Measurements from ENCODE around the gene ITIH4.
A peak's percentile ranks its signal among the peaks of the same experiment; 100 is the strongest.

Gene ITIH4

GRCh38 chr3:52866427-52866826 is 36.0 kb upstream of the ITIH4 start:
- no peaks in the 10 kb centered on the region for H3K4me1 ChIP-seq (ENCODE audit: control insufficient read depth, insufficient read depth, low read length)
- POLR2A ChIA-PET: no interaction called here
- CTCF ChIA-PET: no interaction called here
- H3K27ac ChIP-seq (ENCODE audit: extremely low read depth, low read depth, low read length): no peak overlapping the region
- TF ChIP-seq, protein P1, sequence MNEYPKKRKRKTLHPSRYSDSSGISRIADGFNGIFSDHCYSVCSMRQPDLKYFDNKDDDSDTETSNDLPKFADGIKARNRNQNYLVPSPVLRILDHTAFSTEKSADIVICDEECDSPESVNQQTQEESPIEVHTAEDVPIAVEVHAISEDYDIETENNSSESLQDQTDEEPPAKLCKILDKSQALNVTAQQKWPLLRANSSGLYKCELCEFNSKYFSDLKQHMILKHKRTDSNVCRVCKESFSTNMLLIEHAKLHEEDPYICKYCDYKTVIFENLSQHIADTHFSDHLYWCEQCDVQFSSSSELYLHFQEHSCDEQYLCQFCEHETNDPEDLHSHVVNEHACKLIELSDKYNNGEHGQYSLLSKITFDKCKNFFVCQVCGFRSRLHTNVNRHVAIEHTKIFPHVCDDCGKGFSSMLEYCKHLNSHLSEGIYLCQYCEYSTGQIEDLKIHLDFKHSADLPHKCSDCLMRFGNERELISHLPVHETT (tag by site-specific recombination; IDR thresholded peaks at IDR 0.05): no peak
- H3K36me3 ChIP-seq (ENCODE audit: control insufficient read depth in 2 of 2, insufficient read depth in 1 of 2, low read length in 2 of 2): no peaks in the 10 kb centered on the region
- H3K9me3 ChIP-seq (ENCODE audit: control insufficient read depth, insufficient read depth, low read depth, low read length): no peaks in the 10 kb centered on the region
- H3K4me3 ChIP-seq (ENCODE audit: low read depth, low read length): no peak overlapping the region

DNA sequence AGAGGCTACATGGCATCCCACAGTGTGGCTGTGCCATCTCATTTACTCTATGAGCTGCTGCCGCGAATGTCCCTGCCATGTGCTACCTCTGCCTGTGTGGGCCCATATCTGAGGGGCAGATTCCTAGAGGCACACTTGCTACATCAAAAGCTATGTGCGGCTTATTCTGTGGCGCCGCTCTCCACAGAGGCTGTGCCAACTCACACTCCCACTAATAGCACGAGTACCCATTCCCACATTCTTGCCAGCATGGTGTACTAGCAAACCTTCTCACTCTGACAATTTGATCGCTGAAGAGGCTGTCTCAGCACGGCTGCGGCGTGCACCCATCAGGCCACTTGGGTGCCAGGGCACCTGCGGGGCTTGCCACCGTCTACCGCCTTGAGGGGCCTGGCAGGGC is 35.5 kb upstream of the ITIH4 start:
- H3K4me3 ChIP-seq (ENCODE audit: low read depth, low read length): no peak overlapping the region
- no peaks in the 10 kb centered on the region for H3K4me1 ChIP-seq (ENCODE audit: control insufficient read depth, insufficient read depth, low read length)
- no peaks in the 10 kb centered on the region for H3K9me3 ChIP-seq (ENCODE audit: control insufficient read depth, insufficient read depth, low read depth, low read length)
- CTCF ChIA-PET: no interaction called here
- POLR2A ChIA-PET: no interaction called here
- no peaks in the 10 kb centered on the region for H3K36me3 ChIP-seq (ENCODE audit: control insufficient read depth in 2 of 2, insufficient read depth in 1 of 2, low read length in 2 of 2)
- no peak overlapping the region for H3K27ac ChIP-seq (ENCODE audit: extremely low read depth, low read depth, low read length)
- no peak for TF ChIP-seq BCL11B (tag by site-specific recombination; IDR thresholded peaks at IDR 0.05; ENCODE audit: low read depth)
- TF ChIP-seq ZNF501 (tag by site-specific recombination; IDR thresholded peaks at IDR 0.05): no peak
- no peak for TF ChIP-seq EGR2 (tag by site-specific recombination; IDR thresholded peaks at IDR 0.05; ENCODE audit: low read depth)
- TF ChIP-seq ZNF239 (tag by site-specific recombination; IDR thresholded peaks at IDR 0.05): no peak
- no peak for TF ChIP-seq SALL2 (tag by site-specific recombination; IDR thresholded peaks at IDR 0.05; ENCODE audit: borderline replicate concordance)
- TF ChIP-seq MZF1 (tag by site-specific recombination; IDR thresholded peaks at IDR 0.05; ENCODE audit: borderline replicate concordance): no peak
- TF ChIP-seq, protein P2, sequence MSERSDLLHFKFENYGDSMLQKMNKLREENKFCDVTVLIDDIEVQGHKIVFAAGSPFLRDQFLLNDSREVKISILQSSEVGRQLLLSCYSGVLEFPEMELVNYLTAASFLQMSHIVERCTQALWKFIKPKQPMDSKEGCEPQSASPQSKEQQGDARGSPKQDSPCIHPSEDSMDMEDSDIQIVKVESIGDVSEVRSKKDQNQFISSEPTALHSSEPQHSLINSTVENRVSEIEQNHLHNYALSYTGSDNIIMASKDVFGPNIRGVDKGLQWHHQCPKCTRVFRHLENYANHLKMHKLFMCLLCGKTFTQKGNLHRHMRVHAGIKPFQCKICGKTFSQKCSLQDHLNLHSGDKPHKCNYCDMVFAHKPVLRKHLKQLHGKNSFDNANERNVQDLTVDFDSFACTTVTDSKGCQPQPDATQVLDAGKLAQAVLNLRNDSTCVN (tag by site-specific recombination; optimal IDR thresholded peaks at IDR 0.05): no peak
- TF ChIP-seq ZNF23 (tag by site-specific recombination; IDR thresholded peaks at IDR 0.05; ENCODE audit: borderline replicate concordance): no peak
- no peak for TF ChIP-seq ZNF341 (tag by site-specific recombination; IDR thresholded peaks at IDR 0.05; ENCODE audit: low read depth)
- TF ChIP-seq ZNF324 (tag by site-specific recombination; IDR thresholded peaks at IDR 0.05): no peak
- no peak for TF ChIP-seq ZNF394 (tag by site-specific recombination; IDR thresholded peaks at IDR 0.05; ENCODE audit: borderline replicate concordance)
- TF ChIP-seq ZNF24 (tag by site-specific recombination; IDR thresholded peaks at IDR 0.05): no peak
- no peak for TF ChIP-seq ZNF677 (tag by site-specific recombination; IDR thresholded peaks at IDR 0.05)
- TF ChIP-seq ZNF311 (tag by site-specific recombination; IDR thresholded peaks at IDR 0.05; ENCODE audit: borderline replicate concordance): no peak
- TF ChIP-seq ZNF302 (tag by site-specific recombination; IDR thresholded peaks at IDR 0.05; ENCODE audit: low read depth): no peak
- no peak for TF ChIP-seq ZNF658 (tag by site-specific recombination; IDR thresholded peaks at IDR 0.05)
- TF ChIP-seq ZNF571 (tag by site-specific recombination; IDR thresholded peaks at IDR 0.05): no peak
- TF ChIP-seq ZIC2 (tag by site-specific recombination; IDR thresholded peaks at IDR 0.05): no peak

GRCh38 chr3:52860424-52860768 is 29.9 kb upstream of the ITIH4 start:
- POLR2A ChIA-PET: no interaction called here
- TF ChIP-seq ZIC2 (tag by site-specific recombination; IDR thresholded peaks at IDR 0.05) (peak; percentile 95), KLF7 (tag by site-specific recombination; IDR thresholded peaks at IDR 0.05; ENCODE audit: borderline replicate concordance) (no peak)
- H3K4me3 ChIP-seq (ENCODE audit: low read depth, low read length): no peak overlapping the region
- no peaks in the 10 kb centered on the region for H3K9me3 ChIP-seq (ENCODE audit: control insufficient read depth, insufficient read depth, low read depth, low read length)
- no peak overlapping the region for H3K27ac ChIP-seq (ENCODE audit: extremely low read depth, low read depth, low read length)
- no peaks in the 10 kb centered on the region for H3K4me1 ChIP-seq (ENCODE audit: control insufficient read depth, insufficient read depth, low read length)
- no peaks in the 10 kb centered on the region for H3K36me3 ChIP-seq (ENCODE audit: control insufficient read depth in 2 of 2, insufficient read depth in 1 of 2, low read length in 2 of 2)
- CTCF ChIA-PET: no interaction called here

Data from HEK293 (cell line).